Activated CD4-positive, alpha-beta T cell treated with anti-CD3 and anti-CD28 coated beads for 4 hours (primary cell): Measurements from ENCODE around the gene DUSP9.

Experiments used
- DNase-seq, 2 donors: peaks; one replicate each; pipeline ENCODE4 v3.0.0-alpha.2; 2020

Gene DUSP9

DNA sequence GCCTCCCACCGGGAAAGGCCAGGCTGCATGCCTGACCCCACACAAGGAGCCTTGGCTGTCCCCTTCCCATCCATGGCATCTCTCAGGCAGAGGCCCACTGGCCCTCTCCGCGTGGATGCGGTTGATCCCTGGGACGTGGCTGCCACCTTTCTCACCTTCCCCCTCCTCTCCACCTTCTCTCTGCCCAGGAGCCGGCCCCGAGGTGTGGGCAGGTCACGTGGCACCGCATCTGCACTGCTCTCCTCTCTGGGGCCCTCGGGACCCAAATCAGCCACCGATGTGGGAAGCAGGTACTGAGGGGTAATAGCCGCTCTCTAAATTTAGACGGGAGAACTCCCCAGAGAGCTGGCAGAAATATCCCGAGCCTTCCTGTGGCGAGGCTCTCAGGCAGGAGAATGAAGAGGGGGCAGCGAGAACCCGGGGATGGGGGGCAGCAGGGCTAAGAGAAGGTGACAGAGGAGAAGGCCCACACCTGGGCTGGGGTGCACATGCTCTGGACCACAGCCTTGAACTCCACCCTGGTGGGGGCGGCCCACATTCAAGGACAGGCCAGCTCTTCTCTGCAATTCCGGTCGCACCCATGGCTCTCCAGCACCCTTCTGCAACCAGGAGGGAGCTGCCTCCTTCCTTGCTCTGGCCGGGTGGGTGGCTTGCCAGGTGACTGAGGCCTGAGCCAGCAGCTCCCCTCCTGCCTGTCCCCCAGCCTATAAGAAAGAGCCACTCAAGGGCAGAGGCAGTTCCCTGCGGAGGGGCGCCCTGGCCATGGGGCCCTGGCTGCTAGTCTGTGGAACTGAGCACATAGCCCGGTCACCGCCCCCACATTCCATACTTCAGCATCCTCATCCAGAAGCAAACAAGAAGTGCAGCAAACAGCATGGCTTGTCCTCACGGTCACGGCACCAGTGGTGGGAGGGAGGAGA is 9.6 kb upstream of the DUSP9 start:
- DNase-seq, result no peak

DNA sequence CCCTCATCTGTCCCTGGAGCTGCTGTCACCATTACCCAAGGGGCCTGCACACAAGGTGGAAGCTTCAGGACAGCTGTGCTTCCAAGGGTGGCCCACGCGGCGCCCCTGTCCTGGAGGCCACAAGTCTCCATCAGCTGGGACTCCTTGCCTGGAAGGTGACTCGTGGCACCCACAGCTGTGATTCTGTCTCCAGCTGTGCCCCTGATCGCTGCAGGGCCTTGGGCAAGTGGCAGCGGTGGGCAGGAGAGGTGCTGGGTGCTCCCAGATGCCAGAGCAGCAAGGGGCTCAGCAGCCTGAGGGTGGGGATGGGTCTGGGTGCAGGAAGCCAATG is 9.0 kb upstream of the DUSP9 start:
- DNase-seq, result no peak

DNA sequence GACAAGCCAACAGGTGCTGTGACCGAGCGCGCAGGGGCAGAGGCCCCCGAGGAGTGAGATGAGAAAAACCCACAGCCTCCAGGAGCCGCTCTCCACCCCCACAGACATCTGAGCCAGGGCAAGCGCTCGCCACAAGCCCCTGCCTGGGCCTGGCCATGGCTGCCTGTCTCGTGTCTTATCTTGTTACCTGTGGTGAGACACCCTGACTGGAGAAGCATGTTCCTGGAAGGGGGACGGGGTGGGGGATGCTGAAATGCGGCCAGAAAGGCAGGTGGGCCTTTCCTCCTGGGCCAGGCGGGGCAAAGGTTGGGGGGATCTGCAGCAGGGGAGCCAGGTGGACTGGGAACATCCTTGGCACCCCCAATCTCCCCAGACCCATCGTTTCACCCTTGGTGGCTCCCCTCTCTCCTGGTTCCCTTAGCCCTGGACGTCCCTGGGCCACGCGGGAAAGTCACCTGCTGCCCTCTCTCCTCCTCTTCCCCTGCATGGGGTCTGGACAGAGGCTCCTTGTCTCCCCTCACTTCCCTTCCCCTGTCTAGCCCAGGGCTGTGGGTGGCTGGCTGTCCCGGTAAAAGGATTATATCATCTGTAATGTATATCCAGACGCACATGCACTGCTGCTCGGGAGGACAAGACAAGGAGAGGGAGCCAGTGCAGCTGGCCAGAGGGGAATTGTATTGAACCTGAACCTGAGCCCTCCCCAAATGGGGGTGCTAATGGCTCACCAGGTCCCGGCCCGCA is 8.4 kb upstream of the DUSP9 start:
- DNase-seq, result no peak

GRCh38 chrX:153639177-153640044 is 7.6 kb upstream of the DUSP9 start:
- no peak for DNase-seq

GRCh38 chrX:153640045-153640686 is 6.8 kb upstream of the DUSP9 start:
- no peak for DNase-seq

- no peak for DNase-seq
These were observed 6.0 kb upstream of the DUSP9 start for GRCh38 chrX:153640736-153641575.

GRCh38 chrX:153641627-153642026 is 5.4 kb upstream of the DUSP9 start:
- DNase-seq, result no peak

GRCh38 chrX:153642051-153642654 is 4.8 kb upstream of the DUSP9 start:
- peak in 1 of 2 donors; percentile 24 for DNase-seq

GRCh38 chrX:153642655-153643430 is 4.2 kb upstream of the DUSP9 start:
- no peak for DNase-seq

DNA sequence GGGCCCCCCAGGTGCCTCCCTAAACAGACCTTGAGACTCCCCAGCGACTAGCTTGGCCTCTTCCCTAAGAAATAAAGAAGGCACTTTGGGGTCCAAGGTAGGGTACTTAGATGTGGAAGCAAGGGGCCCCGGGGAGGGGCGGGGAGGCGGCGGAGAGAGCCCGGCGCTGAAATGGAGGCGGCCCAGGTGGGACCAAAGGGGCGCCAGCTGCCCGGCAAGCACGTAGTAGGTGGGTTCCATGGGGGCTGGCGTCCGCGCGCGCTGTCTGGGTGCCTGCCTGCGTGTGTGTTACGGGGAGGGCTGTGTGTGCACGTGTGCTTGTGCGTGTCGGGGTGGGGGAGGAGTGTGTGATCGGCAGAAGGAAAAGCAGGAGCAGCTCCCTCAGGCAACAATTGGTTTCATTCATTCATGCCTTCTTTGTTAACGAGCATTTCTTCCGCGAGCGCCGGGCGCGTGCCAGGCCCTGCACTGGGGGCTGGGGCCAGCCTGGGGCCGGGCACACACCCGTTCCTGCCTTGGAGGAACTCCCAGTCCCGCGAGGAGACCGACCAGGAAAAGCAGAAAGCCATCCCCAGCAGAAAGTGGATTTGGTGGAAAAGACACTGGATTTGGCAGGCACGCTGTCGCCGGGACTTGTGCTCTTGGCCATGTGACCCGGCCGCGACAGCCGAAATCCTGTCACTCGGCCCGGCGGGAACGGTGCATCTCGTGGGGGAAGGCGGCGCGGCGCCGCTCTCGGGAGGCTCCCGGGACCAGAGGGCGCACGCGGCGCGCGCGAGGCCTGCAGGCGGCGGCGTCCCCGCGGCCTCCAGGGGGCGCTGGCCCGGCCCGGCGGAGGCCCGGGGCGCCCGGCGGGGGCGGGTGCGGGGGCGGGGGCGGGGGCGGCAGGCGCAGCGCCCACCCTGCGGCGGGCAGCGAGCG is 3.3 kb upstream of the DUSP9 start:
- no peak for DNase-seq

DNA sequence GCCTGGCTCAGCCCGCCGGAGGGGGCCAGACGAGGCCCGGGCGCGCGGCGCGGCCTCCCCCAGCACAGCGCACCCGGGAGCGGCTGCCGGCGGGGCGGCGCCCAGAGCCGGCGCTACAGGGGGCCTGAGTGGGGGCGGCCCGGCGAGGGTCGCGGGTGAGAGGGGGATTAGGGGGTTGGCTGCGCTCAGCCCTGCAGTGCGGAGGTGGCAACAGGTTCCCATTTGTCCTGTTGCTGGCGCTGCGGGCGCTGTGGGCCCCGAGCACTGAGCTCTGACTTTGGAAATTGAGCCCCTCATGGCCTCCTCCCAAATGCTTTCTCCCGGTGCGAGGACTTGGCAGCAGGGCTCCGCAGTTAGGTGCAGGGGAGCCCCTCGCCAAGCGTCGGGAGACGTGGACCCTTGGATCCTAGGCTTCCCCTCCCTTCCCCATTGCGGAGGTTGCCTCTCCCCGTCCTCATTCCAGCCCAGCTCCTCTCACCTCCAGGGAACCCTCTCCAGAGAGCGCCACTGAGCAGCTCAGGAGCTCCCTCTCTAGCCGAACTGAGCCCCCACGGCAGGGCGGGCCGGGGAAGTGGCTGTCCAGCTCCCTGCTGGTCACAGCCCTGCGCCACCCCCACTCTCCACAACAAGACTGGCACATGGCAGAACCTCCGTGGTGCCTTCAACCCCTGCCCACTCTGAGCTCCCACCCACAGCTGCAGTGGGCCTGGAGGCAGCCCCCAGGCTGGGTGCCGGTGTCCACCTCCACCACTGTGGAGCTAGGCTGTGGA is 2.5 kb upstream of the DUSP9 start:
- no peak for DNase-seq

DNA sequence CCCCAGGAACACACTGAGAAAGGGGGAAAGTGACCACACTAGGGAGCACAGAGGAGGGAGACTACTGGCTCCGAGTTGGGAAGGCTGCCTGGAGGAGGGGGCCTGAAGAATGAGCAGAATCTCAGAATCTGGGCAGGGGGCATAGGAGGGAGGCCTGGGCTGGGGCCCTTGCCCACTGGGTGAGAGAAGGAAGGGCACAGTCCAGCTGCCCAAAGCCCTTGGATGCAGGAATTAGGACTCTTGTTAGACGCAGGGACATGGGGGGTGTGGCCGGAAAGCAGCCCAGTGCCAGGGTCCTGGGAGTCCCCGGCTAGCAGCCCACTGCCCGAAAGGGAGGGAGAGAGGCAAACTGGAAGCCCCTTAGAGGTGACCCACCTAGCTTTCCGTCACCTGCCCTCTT is 1.9 kb upstream of the DUSP9 start:
- no peak for DNase-seq

DNA sequence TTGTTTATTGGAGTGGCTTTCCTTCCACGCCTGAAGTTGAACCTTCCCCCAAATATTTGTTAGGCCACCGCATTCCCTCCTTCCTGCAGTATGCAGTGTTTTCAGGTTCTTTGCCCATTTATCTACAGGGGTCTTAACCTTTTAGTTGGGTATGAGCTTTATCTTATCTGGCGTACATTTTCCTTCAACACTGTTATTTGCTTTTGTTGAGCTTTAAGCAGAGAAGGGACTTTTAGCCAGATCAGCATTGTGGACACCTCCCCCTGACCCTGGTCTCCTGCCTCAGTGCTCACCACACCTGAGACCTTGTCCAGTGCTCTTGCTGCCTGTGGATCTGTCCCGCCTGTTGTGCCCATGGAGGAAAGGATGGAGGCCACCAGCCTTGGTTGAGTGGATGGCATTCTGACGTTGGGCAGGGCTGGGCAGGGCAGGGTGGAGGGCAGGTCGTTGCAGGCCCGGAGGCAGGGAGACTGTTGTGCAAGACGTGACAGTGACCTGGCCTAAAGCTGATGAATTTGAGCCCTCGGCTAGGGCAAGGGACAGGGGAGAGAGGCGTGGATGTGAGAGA is 998 bp upstream of the DUSP9 start:
- no peak for DNase-seq

- no peak for DNase-seq
These were observed 706 bp downstream of the DUSP9 start for GRCh38 chrX:153647461-153648357.

- DNase-seq, result no peak
These were observed 1.6 kb downstream of the DUSP9 start for GRCh38 chrX:153648358-153649177.
